ENCODE measurements around the gene SHOC2.

DNA sequence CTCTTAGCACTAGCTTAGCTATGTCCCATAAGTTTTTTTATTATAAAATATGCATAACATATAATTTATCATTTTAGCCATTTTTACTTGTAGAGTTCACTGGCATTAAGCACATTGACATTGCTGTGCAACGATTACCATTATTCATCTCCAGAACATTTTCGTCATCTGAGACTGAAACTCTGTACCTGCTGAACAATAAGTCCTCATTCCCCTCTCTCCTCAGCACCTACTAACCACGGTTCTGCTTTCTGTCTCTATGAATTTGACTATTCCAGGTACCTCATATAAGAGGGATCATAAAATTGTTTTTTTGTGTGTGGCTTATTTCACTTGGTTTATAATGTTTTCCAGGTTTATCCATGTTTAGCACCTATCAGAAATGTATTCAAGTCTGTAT is 64.1 kb downstream of the SHOC2 start:
- TF ChIP-seq, protein P1, sequence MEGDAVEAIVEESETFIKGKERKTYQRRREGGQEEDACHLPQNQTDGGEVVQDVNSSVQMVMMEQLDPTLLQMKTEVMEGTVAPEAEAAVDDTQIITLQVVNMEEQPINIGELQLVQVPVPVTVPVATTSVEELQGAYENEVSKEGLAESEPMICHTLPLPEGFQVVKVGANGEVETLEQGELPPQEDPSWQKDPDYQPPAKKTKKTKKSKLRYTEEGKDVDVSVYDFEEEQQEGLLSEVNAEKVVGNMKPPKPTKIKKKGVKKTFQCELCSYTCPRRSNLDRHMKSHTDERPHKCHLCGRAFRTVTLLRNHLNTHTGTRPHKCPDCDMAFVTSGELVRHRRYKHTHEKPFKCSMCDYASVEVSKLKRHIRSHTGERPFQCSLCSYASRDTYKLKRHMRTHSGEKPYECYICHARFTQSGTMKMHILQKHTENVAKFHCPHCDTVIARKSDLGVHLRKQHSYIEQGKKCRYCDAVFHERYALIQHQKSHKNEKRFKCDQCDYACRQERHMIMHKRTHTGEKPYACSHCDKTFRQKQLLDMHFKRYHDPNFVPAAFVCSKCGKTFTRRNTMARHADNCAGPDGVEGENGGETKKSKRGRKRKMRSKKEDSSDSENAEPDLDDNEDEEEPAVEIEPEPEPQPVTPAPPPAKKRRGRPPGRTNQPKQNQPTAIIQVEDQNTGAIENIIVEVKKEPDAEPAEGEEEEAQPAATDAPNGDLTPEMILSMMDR (IDR thresholded peaks at IDR 0.05; ENCODE audit: control extremely low read depth in 1 of 3, insufficient read depth in 1 of 3, low read depth in 1 of 3, low read length in 3 of 3) = no peak
- TF ChIP-seq TAF1 (IDR thresholded peaks at IDR 0.05; ENCODE audit: low read depth, low read length) (no peak), SRF (IDR thresholded peaks at IDR 0.05; ENCODE audit: low read depth, low read length) (no peak), EZH2 (IDR thresholded peaks at IDR 0.05; ENCODE audit: low read depth, low read length, severe bottlenecking) (no peak), POLR2A (IDR thresholded peaks at IDR 0.05; ENCODE audit: control extremely low read depth in 1 of 2, low read depth in 2 of 2, low read length in 2 of 2) (no peak)

Measured in H1 (cell line).